K562 (cell line): ENCODE measurements around the gene PTP4A1. TPM values are rescaled to one million over a fixed set of nuclear protein-coding genes. Genes with fewer than 3 reads are reported as not detected.

Source experiments
- FOS ChIP-seq: IDR thresholded peaks from 3 replicates; pipeline ENCODE4 v1.6.1; 2011; ENCODE audit not compliant: insufficient read length; ENCODE audit errors: extremely low read depth
- ID3 ChIP-seq, 2 experiments: fragments of 250-450 bp in 1 of 2; fragments of 450-650 bp in 1 of 2; sonication (Bioruptor Pico) in 1 of 2; IDR thresholded peaks; 2 replicates each; pipeline versions ENCODE4 v1.6.1 to v1.8.0; 2016 to 2021; ENCODE audit warnings: mild to moderate bottlenecking in 2 of 2, moderate library complexity in 2 of 2, missing compliant biosample characterization in 1 of 2, missing genetic modification characterization in 1 of 2
- KDM1A ChIP-seq, 2 experiments: fragments of 450-650 bp; IDR thresholded peaks; 2 replicates each; pipeline ENCODE4 v1.6.1; 2016; ENCODE audit warnings: mild to moderate bottlenecking in 2 of 2
- NR2C2 ChIP-seq, 2 experiments: fragments of 200-800 bp in 1 of 2; sonication (Bioruptor generic) in 1 of 2; sonication (generic) in 1 of 2; formaldehyde crosslinking in 1 of 2; IDR thresholded peaks; 2 replicates each; pipeline versions ENCODE4 v1.6.1 to v1.8.0; 2016 to 2022; ENCODE audit warnings: mild to moderate bottlenecking in 1 of 2, missing compliant biosample characterization in 1 of 2, missing genetic modification characterization in 1 of 2, missing genetic modification reagents in 1 of 2
- PCBP1 ChIP-seq: fragments of 200-400 bp; formaldehyde crosslinking; IDR thresholded peaks from 2 replicates; pipeline ENCODE4 v1.6.1; 2018; ENCODE audit warnings: mild to moderate bottlenecking, low read depth, low read length; ENCODE audit not compliant: poor library complexity, severe bottlenecking
- RERE ChIP-seq: sonication (generic); formaldehyde crosslinking; IDR thresholded peaks from 2 replicates; pipeline ENCODE4 v1.8.0; 2023; ENCODE audit warnings: missing genetic modification reagents, mild to moderate bottlenecking, borderline replicate concordance
- SLC30A9 ChIP-seq: fragments of 250-450 bp; sonication (Bioruptor Pico); IDR thresholded peaks from 2 replicates; pipeline ENCODE4 v1.8.0; 2022; ENCODE audit warnings: mild to moderate bottlenecking, moderate library complexity
- TOE1 ChIP-seq, 2 experiments: fragments of 450-650 bp in 1 of 2; sonication (generic) in 1 of 2; formaldehyde crosslinking in 1 of 2; IDR thresholded peaks; 2 replicates each; pipeline versions ENCODE4 v1.7.1 to v1.8.0; 2016 to 2022; ENCODE audit warnings: borderline replicate concordance in 2 of 2, mild to moderate bottlenecking in 2 of 2, antibody characterized with exemption in 1 of 2, inconsistent platforms in 1 of 2, low read depth in 1 of 2, missing genetic modification reagents in 1 of 2, moderate library complexity in 1 of 2
- XRCC3 ChIP-seq: fragments of 450-650 bp; IDR thresholded peaks from 2 replicates; pipeline ENCODE4 v1.6.1; 2017; ENCODE audit warnings: mild to moderate bottlenecking, moderate library complexity
- YBX1 ChIP-seq: fragments of 450-650 bp; IDR thresholded peaks from 2 replicates; pipeline ENCODE4 v1.7.1; 2016; ENCODE audit warnings: mild to moderate bottlenecking
- polyA plus RNA-seq, 8 experiments: library from polyadenylated mRNA; depleted of rRNA in 4 of 8; stranded (reverse) in 5 of 8; unstranded in 3 of 8; fragments of >200 nt; fragmentation: Nextera tagmentation in 2 of 8; fragmentation: Illumina TruSeq in 1 of 8; extraction: Ambion mirVana in 2 of 8; extraction: Trizol in 1 of 8; gene quantifications; 2 replicates each; pipeline versions ENCODE4 v1.2.1 to v1.2.3, GENCODE V29; 2011 to 2014; ENCODE audit warnings: inconsistent platforms in 1 of 8, missing spikeins in 1 of 8
- total RNA-seq, 7 experiments: library from RNA; depleted of rRNA in 6 of 7; stranded (reverse); fragments of >200 nt in 6 of 7; fragmentation: Illumina TruSeq in 2 of 7; extraction: Trizol in 2 of 7; gene quantifications; 2 replicates each; pipeline versions ENCODE4 v1.2.1 to v1.2.3, GENCODE V29; 2011 to 2021; ENCODE audit warnings: low replicate concordance in 1 of 7
- TF ChIP-seq, protein P1 (sequence below): fragments of 450-650 bp; IDR thresholded peaks from 2 replicates; pipeline ENCODE4 v1.7.1; 2018; ENCODE audit warnings: mild to moderate bottlenecking, low read depth; ENCODE audit not compliant: partially characterized antibody
- TF ChIP-seq, protein P2 (sequence below): IDR thresholded peaks from 2 replicates; pipeline ENCODE4 v1.6.1; 2011; ENCODE audit warnings: borderline replicate concordance, low read depth, mild to moderate bottlenecking, moderate library complexity, low read length; ENCODE audit not compliant: insufficient read depth, poor library complexity, severe bottlenecking

The PTP4A1 gene
- total and polyA plus RNA-seq, 9 of the 15 experiments (the other 6 are each of a cell fraction or from before 2014, with no cell fraction given), result 3.7 to 67.5 (median 13.1) TPM

DNA sequence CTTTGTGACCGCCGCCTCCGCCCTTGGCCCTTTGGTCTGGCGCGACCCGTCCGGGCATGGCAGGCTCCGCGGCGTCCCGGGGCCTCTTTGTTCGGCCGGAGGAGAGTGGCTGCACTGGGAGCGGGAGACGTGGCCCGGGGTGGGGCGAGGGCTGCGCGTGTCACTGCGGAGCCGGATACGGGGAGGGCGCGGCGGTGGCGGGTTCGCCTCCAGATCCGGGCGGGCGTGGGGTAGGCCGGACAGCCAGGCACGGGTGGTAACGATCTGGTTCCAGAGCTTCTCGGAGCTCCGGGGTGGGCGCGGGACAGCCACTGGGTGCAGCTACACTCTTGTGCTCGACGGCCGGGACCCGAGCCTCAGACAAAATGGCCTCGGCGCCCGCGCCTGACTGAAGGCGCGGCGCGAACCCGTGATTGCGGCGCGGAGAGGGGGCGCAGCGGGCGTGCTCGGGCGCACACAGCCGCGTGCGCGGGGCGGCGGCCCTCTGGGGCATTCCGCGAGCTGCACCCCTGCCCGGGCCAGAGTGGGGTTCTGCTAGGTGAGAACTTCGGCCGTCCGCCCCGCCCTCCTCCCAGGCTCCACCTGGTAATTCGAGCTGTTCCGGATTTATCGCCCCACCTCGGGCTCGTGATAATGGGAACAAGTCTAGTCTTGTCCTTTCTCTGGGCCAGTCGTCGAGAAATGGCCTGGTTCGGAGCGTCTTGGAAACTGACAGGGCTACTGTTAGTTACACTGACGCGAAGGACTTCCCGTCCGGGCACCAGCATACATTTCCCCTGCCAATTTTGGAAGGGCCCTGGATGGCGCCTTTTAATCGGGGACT is 1.0 kb downstream of the PTP4A1 start (continued):
- TF ChIP-seq NR2C2 (CRISPR knock-in tag; IDR thresholded peaks at IDR 0.05) (no peak), NR2C2 (tag; IDR thresholded peaks at IDR 0.05) (no peak), XRCC3 (no peak), RERE (CRISPR knock-in tag) (no peak), FOS (no peak), SLC30A9 (CRISPR knock-in tag) (no peak), YBX1 (no peak), KDM1A (IDR thresholded peaks at IDR 0.05) (no peak), TOE1 (IDR thresholded peaks at IDR 0.05; ENCODE audit: borderline replicate concordance) (no peak), TOE1 (CRISPR knock-in tag; IDR thresholded peaks at IDR 0.05; ENCODE audit: borderline replicate concordance, low read depth) (no peak), ID3 (CRISPR knock-in tag; IDR thresholded peaks at IDR 0.05) (no peak), ID3 (tag; IDR thresholded peaks at IDR 0.05) (0 out of 2 replicates have a peak, but pooled peaks have one; percentile 23), PCBP1 (peak; percentile 96)
- TF ChIP-seq, protein P1, sequence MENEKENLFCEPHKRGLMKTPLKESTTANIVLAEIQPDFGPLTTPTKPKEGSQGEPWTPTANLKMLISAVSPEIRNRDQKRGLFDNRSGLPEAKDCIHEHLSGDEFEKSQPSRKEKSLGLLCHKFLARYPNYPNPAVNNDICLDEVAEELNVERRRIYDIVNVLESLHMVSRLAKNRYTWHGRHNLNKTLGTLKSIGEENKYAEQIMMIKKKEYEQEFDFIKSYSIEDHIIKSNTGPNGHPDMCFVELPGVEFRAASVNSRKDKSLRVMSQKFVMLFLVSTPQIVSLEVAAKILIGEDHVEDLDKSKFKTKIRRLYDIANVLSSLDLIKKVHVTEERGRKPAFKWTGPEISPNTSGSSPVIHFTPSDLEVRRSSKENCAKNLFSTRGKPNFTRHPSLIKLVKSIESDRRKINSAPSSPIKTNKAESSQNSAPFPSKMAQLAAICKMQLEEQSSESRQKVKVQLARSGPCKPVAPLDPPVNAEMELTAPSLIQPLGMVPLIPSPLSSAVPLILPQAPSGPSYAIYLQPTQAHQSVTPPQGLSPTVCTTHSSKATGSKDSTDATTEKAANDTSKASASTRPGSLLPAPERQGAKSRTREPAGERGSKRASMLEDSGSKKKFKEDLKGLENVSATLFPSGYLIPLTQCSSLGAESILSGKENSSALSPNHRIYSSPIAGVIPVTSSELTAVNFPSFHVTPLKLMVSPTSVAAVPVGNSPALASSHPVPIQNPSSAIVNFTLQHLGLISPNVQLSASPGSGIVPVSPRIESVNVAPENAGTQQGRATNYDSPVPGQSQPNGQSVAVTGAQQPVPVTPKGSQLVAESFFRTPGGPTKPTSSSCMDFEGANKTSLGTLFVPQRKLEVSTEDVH, result no peak
- TF ChIP-seq, protein P2, sequence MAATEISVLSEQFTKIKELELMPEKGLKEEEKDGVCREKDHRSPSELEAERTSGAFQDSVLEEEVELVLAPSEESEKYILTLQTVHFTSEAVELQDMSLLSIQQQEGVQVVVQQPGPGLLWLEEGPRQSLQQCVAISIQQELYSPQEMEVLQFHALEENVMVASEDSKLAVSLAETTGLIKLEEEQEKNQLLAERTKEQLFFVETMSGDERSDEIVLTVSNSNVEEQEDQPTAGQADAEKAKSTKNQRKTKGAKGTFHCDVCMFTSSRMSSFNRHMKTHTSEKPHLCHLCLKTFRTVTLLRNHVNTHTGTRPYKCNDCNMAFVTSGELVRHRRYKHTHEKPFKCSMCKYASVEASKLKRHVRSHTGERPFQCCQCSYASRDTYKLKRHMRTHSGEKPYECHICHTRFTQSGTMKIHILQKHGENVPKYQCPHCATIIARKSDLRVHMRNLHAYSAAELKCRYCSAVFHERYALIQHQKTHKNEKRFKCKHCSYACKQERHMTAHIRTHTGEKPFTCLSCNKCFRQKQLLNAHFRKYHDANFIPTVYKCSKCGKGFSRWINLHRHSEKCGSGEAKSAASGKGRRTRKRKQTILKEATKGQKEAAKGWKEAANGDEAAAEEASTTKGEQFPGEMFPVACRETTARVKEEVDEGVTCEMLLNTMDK, result no peak
